ENCODE measurements around the gene EID3.
"Not testable (repeated sequence)": the region's sequence is repeated elsewhere in the genome, so short reads cannot be mapped to it uniquely, and the experiment has no call there.

Gene EID3

GRCh38 chr12:104303538-104304151 is at the start of gene EID3:
Gene EID3 (plus strand): TSS chr12:104303739. CDS start chr12:104303935, 196 bp downstream.
- DNase-seq, result no peak

- no peak for DNase-seq
These were observed 45.5 kb upstream of the EID3 start for GRCh38 chr12:104257913-104258472.

GRCh38 chr12:104258476-104259067 is 45.0 kb upstream of the EID3 start:
- no peak for DNase-seq

GRCh38 chr12:104263026-104263425 is 40.5 kb upstream of the EID3 start:
- DNase-seq, result no peak

- DNase-seq, result peak; percentile 82
These were observed 39.8 kb upstream of the EID3 start for GRCh38 chr12:104263580-104264358.

GRCh38 chr12:104265436-104265835 is 38.1 kb upstream of the EID3 start:
- not testable (repeated sequence) for DNase-seq

- DNase-seq, result no peak
These were observed 30.6 kb upstream of the EID3 start for GRCh38 chr12:104272938-104273337.

GRCh38 chr12:104273503-104273902 is 30.0 kb upstream of the EID3 start:
- DNase-seq, result no peak

- no peak for DNase-seq
These were observed 28.7 kb upstream of the EID3 start for GRCh38 chr12:104274811-104275210.

- no peak for DNase-seq
These were observed 27.9 kb upstream of the EID3 start for GRCh38 chr12:104275689-104276088.

GRCh38 chr12:104276273-104277131 is 27.0 kb upstream of the EID3 start:
- peak; percentile 74 for DNase-seq

- no peak for DNase-seq
These were observed 24.4 kb upstream of the EID3 start for GRCh38 chr12:104279164-104279563.

GRCh38 chr12:104280111-104280510 is 23.4 kb upstream of the EID3 start:
- DNase-seq, result no peak

GRCh38 chr12:104280717-104281458 is 22.7 kb upstream of the EID3 start:
- DNase-seq, result no peak

- no peak for DNase-seq
These were observed 21.9 kb upstream of the EID3 start for GRCh38 chr12:104281636-104282035.

GRCh38 chr12:104282109-104282508 is 21.4 kb upstream of the EID3 start:
- no peak for DNase-seq

GRCh38 chr12:104285740-104286515 is 17.6 kb upstream of the EID3 start:
- DNase-seq, result no peak

- peak; percentile 95 for DNase-seq
These were observed 16.7 kb upstream of the EID3 start for GRCh38 chr12:104286516-104287482.

GRCh38 chr12:104288635-104289274 is 14.8 kb upstream of the EID3 start:
- DNase-seq, result peak; percentile 72
